CD8-positive, alpha-beta memory T cell (primary cell): Measurements from ENCODE around the gene SPSB1. TPM values are rescaled to one million over a fixed set of nuclear protein-coding genes. Genes with fewer than 3 reads are reported as not detected.

Experiments used
- CTCF ChIA-PET: fragments of 350-600 bp; sonication (Branson Sonifier 250); formaldehyde crosslinking; loops from one replicate; lab custom pipeline; 2021; ENCODE audit warnings: antibody characterized with exemption; lab: Charles Lee
- POLR2A ChIA-PET: fragments of 350-600 bp; sonication (Branson Sonifier 250); formaldehyde crosslinking; loops from one replicate; lab custom pipeline; 2021; ENCODE audit warnings: antibody characterized with exemption; lab: Charles Lee
- DNase-seq, 5 donors: peaks; one replicate each; pipeline versions ENCODE4 v3.0.0 to v3.0.0-alpha.2; 2020 to 2022; ENCODE audit warnings: mixed read lengths in 1 of 5
- H3K27ac ChIP-seq: one replicate; pipeline ENCODE4 v1.7.0; 2013; ENCODE audit warnings: low read depth, mild to moderate bottlenecking, low read length, moderate library complexity
- H3K27me3 ChIP-seq: 2 replicates; pipeline ENCODE4 v1.7.0; 2013; ENCODE audit warnings: low read length, mild to moderate bottlenecking; ENCODE audit not compliant: insufficient read depth, poor library complexity, severe bottlenecking
- H3K36me3 ChIP-seq: 2 replicates; pipeline ENCODE4 v1.7.0; 2013; ENCODE audit warnings: mild to moderate bottlenecking, low read length, moderate library complexity; ENCODE audit not compliant: insufficient read depth
- H3K4me1 ChIP-seq: 2 replicates; pipeline ENCODE4 v1.7.0; 2013; ENCODE audit warnings: mild to moderate bottlenecking, low read length, moderate library complexity; ENCODE audit not compliant: insufficient read depth
- H3K4me3 ChIP-seq: 2 replicates; pipeline ENCODE4 v1.7.0; 2013; ENCODE audit warnings: mild to moderate bottlenecking, low read length
- H3K9me3 ChIP-seq: 2 replicates; pipeline ENCODE4 v1.7.0; 2013; ENCODE audit warnings: mild to moderate bottlenecking, low read length
- H3K27ac Mint-ChIP-seq, 8 donors: one replicate each; pipeline ENCODE4 v1.8.0; 2020 to 2021; ENCODE audit warnings: mixed read lengths in 8 of 8, mild to moderate bottlenecking in 6 of 8, inconsistent platforms in 3 of 8, moderate library complexity in 3 of 8
- H3K27me3 Mint-ChIP-seq, 2 donors: one replicate each; pipeline ENCODE4 v1.8.0; 2020 to 2021; ENCODE audit warnings: mixed read lengths in 2 of 2, mild to moderate bottlenecking in 1 of 2, moderate library complexity in 1 of 2
- H3K36me3 Mint-ChIP-seq, 3 donors: one replicate each; pipeline ENCODE4 v1.8.0; 2020 to 2021; ENCODE audit warnings: mixed read lengths in 3 of 3, inconsistent platforms in 1 of 3, mild to moderate bottlenecking in 1 of 3
- H3K4me1 Mint-ChIP-seq, 3 donors: one replicate each; pipeline ENCODE4 v1.8.0; 2020 to 2021; ENCODE audit warnings: mixed read lengths in 3 of 3, inconsistent platforms in 1 of 3, mild to moderate bottlenecking in 1 of 3
- H3K4me3 Mint-ChIP-seq, 7 donors: one replicate each; pipeline ENCODE4 v1.8.0; 2020 to 2021; ENCODE audit warnings: mixed read lengths in 7 of 7, mild to moderate bottlenecking in 6 of 7, moderate library complexity in 4 of 7, inconsistent platforms in 2 of 7
- H3K9me3 Mint-ChIP-seq, 5 donors: one replicate each; pipeline ENCODE4 v1.8.0; 2020 to 2022; ENCODE audit warnings: mixed read lengths in 5 of 5, mild to moderate bottlenecking in 3 of 5, moderate library complexity in 2 of 5, inconsistent platforms in 1 of 5
- polyA plus RNA-seq: library from polyadenylated mRNA; unstranded; fragments of 300-500 nt; fragmentation: Illumina TruSeq; gene quantifications from one replicate; pipeline ENCODE4 v1.2.3, GENCODE V29; 2021
- total RNA-seq, 2 experiments: library from RNA; stranded (reverse); gene quantifications; one replicate each; pipeline ENCODE4 v1.2.3, GENCODE V29; 2021

Gene SPSB1
- total and polyA plus RNA-seq, 3 experiments from 2014 or later: 0.92 to 2.8 (median 1.2) TPM

DNA sequence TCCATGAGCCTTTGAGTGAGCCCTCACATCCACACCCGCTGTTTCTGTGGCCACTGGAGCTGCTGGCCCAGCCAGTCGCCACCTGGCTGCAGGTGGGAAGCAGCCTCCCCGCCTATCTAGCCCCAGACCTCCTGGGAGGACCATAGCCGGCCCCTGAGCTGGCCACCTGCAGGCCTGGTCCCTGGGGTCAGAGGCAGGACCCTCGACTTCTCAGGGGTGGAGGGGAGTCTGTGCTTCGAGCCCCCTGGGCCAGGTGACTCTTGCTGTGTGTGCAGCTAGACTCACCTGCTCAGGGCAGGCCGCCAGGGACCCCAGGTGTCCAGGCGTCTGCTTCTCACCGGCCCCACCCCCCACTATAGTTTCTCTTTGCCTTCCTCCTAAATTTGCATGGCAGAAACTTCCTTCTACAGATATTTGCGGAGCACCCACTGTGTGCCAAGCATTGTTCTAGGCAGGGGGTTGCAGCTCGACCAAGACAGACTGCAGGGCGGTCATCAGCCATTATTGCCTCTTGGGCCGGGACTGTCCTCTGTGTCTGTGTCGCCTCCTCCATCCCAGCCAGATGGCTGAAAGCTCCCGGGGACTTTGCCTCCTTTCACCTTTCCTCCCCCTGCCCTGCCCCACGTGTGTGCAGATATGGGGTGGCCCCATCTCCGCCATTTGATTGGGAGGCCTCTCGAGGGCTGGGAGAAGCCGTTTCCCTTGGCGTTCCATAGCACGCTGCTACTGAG lies 27.3 kb downstream of the SPSB1 start:
- DNase-seq: no peak
- H3K4me1 ChIP-seq: no peaks in the 10 kb centered on the region
- no peaks in the 10 kb centered on the region for H3K9me3 ChIP-seq
- Mint-ChIP-seq H3K27ac (no peak overlapping the region), H3K4me3 (no peak overlapping the region), H3K9me3 (no peaks in the 10 kb centered on the region), H3K36me3 (no peaks in the 10 kb centered on the region), H3K27me3 (peaks cover 1 to 4% of the 10 kb centered on the region in 2 donors), H3K4me1 (peaks cover 8 to 16% (median 15%) of the 10 kb centered on the region in 3 donors)
- H3K27ac ChIP-seq: no peak overlapping the region
- ChIA-PET CTCF (no interaction called here), POLR2A (no interaction called here)
- H3K27me3 ChIP-seq: no peaks in the 10 kb centered on the region
- H3K36me3 ChIP-seq: no peaks in the 10 kb centered on the region
- H3K4me3 ChIP-seq: no peak overlapping the region

GRCh38 chr1:9320520-9321479 lies 28.1 kb downstream of the SPSB1 start:
- H3K27ac Mint-ChIP-seq: peak overlapping the region in 1 of 8 donors; percentile 73

DNA sequence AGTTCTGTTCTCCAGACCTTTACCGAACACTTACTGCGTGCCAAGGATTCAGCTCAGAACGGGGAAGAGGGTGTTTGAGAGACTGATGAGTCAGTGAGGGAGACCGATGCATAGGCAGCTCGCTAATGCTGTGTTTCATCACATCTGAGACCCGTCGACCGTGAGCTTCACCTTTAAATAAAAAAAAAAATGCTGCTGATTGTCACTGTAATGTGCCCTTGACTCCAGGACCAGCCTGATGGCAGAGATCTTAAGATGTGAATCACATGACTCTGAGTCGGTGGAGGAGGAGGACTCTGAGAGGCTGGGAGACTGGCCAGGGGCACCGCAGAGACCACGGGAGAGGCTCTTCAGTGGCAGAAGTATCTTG lies 28.8 kb downstream of the SPSB1 start:
- Histone ChIP-seq H3K27ac (no peak overlapping the region), H3K4me1 (no peaks in the 10 kb centered on the region), H3K4me3 (no peak overlapping the region), H3K36me3 (no peaks in the 10 kb centered on the region), H3K27me3 (no peaks in the 10 kb centered on the region), H3K9me3 (no peaks in the 10 kb centered on the region)
- ChIA-PET CTCF (interaction anchor here (1.2 kb wide), 1 partner anchor 32 kb away, joined by 3 read pairs; no protein-coding TSS in a partner anchor), POLR2A (no interaction called here)
- DNase-seq: no peak
- H3K36me3 Mint-ChIP-seq: no peaks in the 10 kb centered on the region
- H3K4me1 Mint-ChIP-seq: peaks cover 0 to 6% (median 4%) of the 10 kb centered on the region in 3 donors
- no peaks in the 10 kb centered on the region for H3K9me3 Mint-ChIP-seq
- H3K4me3 Mint-ChIP-seq: no peak overlapping the region
- H3K27me3 Mint-ChIP-seq: peaks cover 1 to 4% of the 10 kb centered on the region in 2 donors
- H3K27ac Mint-ChIP-seq: peak overlapping the region in 1 of 8 donors; percentile 84

More at GRCh38 chr1:9320520-9321479, 28.1 kb downstream of the SPSB1 start:
- H3K27me3 ChIP-seq: no peaks in the 10 kb centered on the region
- Mint-ChIP-seq H3K4me3 (no peak overlapping the region), H3K27me3 (peaks cover 1 to 4% of the 10 kb centered on the region in 2 donors), H3K4me1 (peaks cover under 1 to 7% (median 6%) of the 10 kb centered on the region in 3 donors), H3K36me3 (no peaks in the 10 kb centered on the region), H3K9me3 (no peaks in the 10 kb centered on the region)
- H3K27ac ChIP-seq: no peak overlapping the region
- ChIA-PET POLR2A (no interaction called here), CTCF (interaction anchor here (1.2 kb wide), 1 partner anchor 31 kb away, joined by 3 read pairs; no protein-coding TSS in a partner anchor)
- no peaks in the 10 kb centered on the region for H3K9me3 ChIP-seq
- H3K4me3 ChIP-seq: no peak overlapping the region
- DNase-seq: no peak
- H3K36me3 ChIP-seq: no peaks in the 10 kb centered on the region
- no peaks in the 10 kb centered on the region for H3K4me1 ChIP-seq

DNA sequence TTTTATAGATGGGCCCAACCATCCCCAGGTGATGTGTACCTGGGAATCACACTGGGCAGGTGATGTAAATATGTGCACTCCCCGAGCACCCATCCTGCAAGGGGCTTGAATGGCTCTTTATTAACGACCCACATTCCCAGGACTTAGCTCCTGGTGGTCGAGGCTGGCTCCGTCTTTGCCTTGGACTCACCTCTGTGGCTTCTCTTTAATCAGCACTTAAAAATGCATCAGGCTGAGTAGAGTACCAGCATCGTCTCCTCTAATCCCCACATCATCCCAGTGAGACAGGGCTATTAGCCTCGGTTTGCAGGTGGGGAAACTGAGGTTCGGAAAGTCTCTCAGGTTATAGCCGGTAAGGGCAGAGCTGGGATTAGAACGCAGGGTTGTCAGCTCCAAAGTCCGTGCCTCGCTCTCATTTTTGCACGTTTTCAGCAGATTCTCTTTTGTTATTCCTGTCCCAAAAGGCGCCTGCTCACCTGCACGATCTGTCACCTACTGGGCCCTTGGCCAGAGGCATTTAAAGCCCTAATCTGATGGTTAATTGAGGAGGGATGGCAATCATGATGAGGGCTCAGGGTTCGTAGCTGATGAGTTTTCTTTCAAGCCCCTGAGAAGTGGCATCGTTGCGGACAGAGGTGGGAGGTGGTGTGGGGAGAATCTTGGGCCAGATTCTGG lies 29.4 kb downstream of the SPSB1 start:
- POLR2A ChIA-PET: no interaction called here
- Histone ChIP-seq H3K9me3 (no peaks in the 10 kb centered on the region), H3K27me3 (no peaks in the 10 kb centered on the region), H3K36me3 (no peaks in the 10 kb centered on the region), H3K4me3 (no peak overlapping the region), H3K4me1 (no peaks in the 10 kb centered on the region), H3K27ac (no peak overlapping the region)
- CTCF ChIA-PET: no interaction called here
- peaks cover 1% of the 10 kb centered on the region in 2 donors for H3K27me3 Mint-ChIP-seq
- H3K27ac Mint-ChIP-seq: peak overlapping the region in 1 of 8 donors; percentile 84
- DNase-seq: no peak
- H3K36me3 Mint-ChIP-seq: no peaks in the 10 kb centered on the region
- no peak overlapping the region for H3K4me3 Mint-ChIP-seq
- peaks cover 0 to 3% (median 1%) of the 10 kb centered on the region in 3 donors for H3K4me1 Mint-ChIP-seq
- no peaks in the 10 kb centered on the region for H3K9me3 Mint-ChIP-seq

DNA sequence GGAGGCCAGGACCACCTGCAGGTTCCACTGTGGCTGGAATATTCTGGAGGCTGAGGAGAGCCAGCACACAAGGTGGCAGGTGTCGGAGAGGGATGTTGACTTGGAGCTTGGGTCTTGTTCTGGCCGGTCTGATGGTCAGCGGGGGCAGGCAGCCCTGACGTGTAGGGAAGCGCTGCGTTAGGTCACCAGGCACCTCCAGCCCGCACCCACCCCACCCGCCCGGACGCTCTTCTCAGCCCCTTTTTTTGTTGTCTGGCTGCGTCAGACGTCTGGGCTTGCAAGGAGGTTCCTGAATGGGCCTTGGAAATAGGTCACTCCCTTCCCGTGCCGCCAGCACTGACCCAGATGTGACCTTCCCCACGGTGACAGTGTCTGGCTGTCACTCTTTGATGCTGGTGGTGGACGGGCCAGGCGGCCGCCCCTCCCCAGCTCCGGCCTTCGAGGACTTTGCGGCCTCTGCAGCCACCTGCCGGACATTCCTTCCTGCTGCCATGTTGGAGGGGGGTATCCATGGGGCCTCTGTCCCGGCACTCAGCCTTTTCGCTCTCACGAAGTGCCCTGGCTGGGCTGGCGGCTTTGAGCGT lies 30.1 kb downstream of the SPSB1 start:
- H3K27ac ChIP-seq: no peak overlapping the region
- ChIA-PET POLR2A (no interaction called here), CTCF (no interaction called here)
- Mint-ChIP-seq H3K9me3 (no peaks in the 10 kb centered on the region), H3K36me3 (no peaks in the 10 kb centered on the region), H3K4me3 (no peak overlapping the region), H3K27me3 (peaks cover 0 to 1% of the 10 kb centered on the region in 2 donors), H3K4me1 (no peaks in the 10 kb centered on the region), H3K27ac (no peak overlapping the region)
- DNase-seq: no peak
- no peaks in the 10 kb centered on the region for H3K27me3 ChIP-seq
- H3K4me3 ChIP-seq: no peak overlapping the region
- H3K4me1 ChIP-seq: no peaks in the 10 kb centered on the region
- H3K9me3 ChIP-seq: no peaks in the 10 kb centered on the region
- H3K36me3 ChIP-seq: no peaks in the 10 kb centered on the region

GRCh38 chr1:9324246-9325096 lies 31.8 kb downstream of the SPSB1 start:
- Mint-ChIP-seq H3K27ac (no peak overlapping the region), H3K9me3 (no peaks in the 10 kb centered on the region), H3K27me3 (no peaks in the 10 kb centered on the region), H3K4me1 (no peaks in the 10 kb centered on the region), H3K36me3 (no peaks in the 10 kb centered on the region), H3K4me3 (no peak overlapping the region)
- ChIA-PET CTCF (no interaction called here), POLR2A (no interaction called here)
- Histone ChIP-seq H3K27me3 (no peaks in the 10 kb centered on the region), H3K4me1 (no peaks in the 10 kb centered on the region), H3K9me3 (no peaks in the 10 kb centered on the region), H3K27ac (no peak overlapping the region), H3K4me3 (no peak overlapping the region), H3K36me3 (no peaks in the 10 kb centered on the region)
- DNase-seq: no peak

- H3K9me3 Mint-ChIP-seq: no peaks in the 10 kb centered on the region
- CTCF ChIA-PET: no interaction called here
These were observed 33.9 kb downstream of the SPSB1 start for GRCh38 chr1:9326596-9326995.

More at GRCh38 chr1:9326596-9326995, 33.9 kb downstream of the SPSB1 start:
- Mint-ChIP-seq H3K27me3 (no peaks in the 10 kb centered on the region), H3K4me1 (peaks cover 0 to 2% (median 1%) of the 10 kb centered on the region in 3 donors), H3K27ac (no peak overlapping the region), H3K36me3 (no peaks in the 10 kb centered on the region), H3K4me3 (no peak overlapping the region)
- Histone ChIP-seq H3K4me3 (no peak overlapping the region), H3K27me3 (no peaks in the 10 kb centered on the region), H3K4me1 (no peaks in the 10 kb centered on the region), H3K36me3 (no peaks in the 10 kb centered on the region), H3K27ac (no peak overlapping the region), H3K9me3 (no peaks in the 10 kb centered on the region)
- POLR2A ChIA-PET: no interaction called here
- no peak for DNase-seq
